Calu3 (cell line): ENCODE measurements around the gene RNPS1. TPM values are rescaled to one million over a fixed set of nuclear protein-coding genes. Genes with fewer than 3 reads are reported as not detected.

Experiments
- BruUV-seq: library from RNA; stranded (reverse); fragments of 400-500 nt; replicated peaks from 2 replicates; lab custom pipeline; 2021; lab: Mats Ljungman, UMichigan
- CTCF ChIA-PET: fragments of 300-600 bp; sonication (Branson Sonifier 250); formaldehyde crosslinking; loops from one replicate; lab custom pipeline; 2022; ENCODE audit warnings: antibody characterized with exemption; lab: Charles Lee
- DNase-seq: peaks from one replicate; pipeline ENCODE4 v3.0.0; 2022
- H3K27ac Mint-ChIP-seq: one replicate; pipeline ENCODE4 v1.8.0; 2022; ENCODE audit warnings: mixed read lengths; ENCODE audit not compliant: unreplicated experiment
- H3K27me3 Mint-ChIP-seq: one replicate; pipeline ENCODE4 v1.8.0; 2022; ENCODE audit warnings: mixed read lengths; ENCODE audit not compliant: unreplicated experiment
- H3K36me3 Mint-ChIP-seq: one replicate; pipeline ENCODE4 v1.8.0; 2022; ENCODE audit warnings: mild to moderate bottlenecking, moderate library complexity, mixed read lengths; ENCODE audit not compliant: insufficient read depth, unreplicated experiment
- H3K4me1 Mint-ChIP-seq: one replicate; pipeline ENCODE4 v1.8.0; 2022; ENCODE audit warnings: mild to moderate bottlenecking, low read depth, mixed read lengths; ENCODE audit not compliant: unreplicated experiment
- H3K4me3 Mint-ChIP-seq: one replicate; pipeline ENCODE4 v1.8.0; 2022; ENCODE audit warnings: mild to moderate bottlenecking, low read depth, moderate library complexity, mixed read lengths; ENCODE audit not compliant: unreplicated experiment
- H3K9me3 Mint-ChIP-seq: one replicate; pipeline ENCODE4 v1.8.0; 2022; ENCODE audit warnings: low read depth, mixed read lengths; ENCODE audit not compliant: unreplicated experiment
- intact Hi-C: fragments of 100-400 bp; cut with micrococcal nuclease; formaldehyde crosslinking; loops from one replicate; pipeline ENCODE4 v1.10.0; 2022; ENCODE audit not compliant: unreplicated experiment
- total RNA-seq: library from RNA; stranded (reverse); gene quantifications from 2 replicates; pipeline ENCODE4 v1.2.3, GENCODE V29; 2022
- TF ChIP-seq, protein P1 (sequence below): fragments of 200-600 bp; IDR thresholded peaks from one replicate; pipeline ENCODE4 v1.8.0; 2022; ENCODE audit warnings: antibody characterized with exemption; ENCODE audit not compliant: unreplicated experiment

RNPS1 gene
- total RNA-seq, 1 experiment from 2014 or later: 287 TPM

DNA sequence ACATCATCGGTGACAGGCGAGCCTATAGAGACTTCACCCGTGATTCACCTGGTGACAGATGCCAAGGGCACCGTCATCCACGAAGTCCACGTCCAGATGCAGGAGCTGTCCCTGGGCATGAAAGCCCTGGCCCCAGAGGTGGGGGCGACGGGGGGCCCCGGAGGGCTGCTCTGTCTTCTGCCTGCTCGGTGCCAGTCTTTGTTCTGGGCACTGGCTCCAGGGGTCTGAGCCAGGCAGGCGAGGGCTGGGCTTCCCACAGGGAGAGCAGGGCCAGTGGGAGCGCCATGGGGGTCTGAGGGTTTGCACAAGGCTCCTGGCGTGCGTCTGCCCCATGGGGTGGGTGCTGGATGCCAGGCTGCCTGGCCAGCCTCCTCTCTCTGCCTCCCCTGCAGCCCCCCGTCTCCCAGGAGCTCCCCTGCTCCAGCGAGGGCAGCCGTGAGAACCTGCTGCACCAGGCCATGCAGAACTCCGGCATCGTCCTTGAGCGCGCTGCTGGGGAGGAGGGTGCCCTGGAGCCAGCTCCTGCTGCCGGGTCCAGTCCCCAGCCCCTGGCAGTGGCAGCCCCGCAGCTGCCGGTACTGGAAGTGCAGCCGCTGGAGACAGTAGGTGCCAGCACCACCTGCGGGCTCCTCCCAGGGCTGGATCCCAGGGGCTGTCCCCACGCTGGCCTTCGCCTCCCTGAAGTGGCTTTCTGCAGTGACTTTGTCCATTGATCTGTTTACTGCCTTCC, 34.7 kb downstream of the RNPS1 start:
- H3K36me3 Mint-ChIP-seq: peaks cover 67% of the 10 kb centered on the region
- no peak overlapping the region for H3K4me3 Mint-ChIP-seq
- intact Hi-C loops: no loop called here
- TF ChIP-seq, protein P1, sequence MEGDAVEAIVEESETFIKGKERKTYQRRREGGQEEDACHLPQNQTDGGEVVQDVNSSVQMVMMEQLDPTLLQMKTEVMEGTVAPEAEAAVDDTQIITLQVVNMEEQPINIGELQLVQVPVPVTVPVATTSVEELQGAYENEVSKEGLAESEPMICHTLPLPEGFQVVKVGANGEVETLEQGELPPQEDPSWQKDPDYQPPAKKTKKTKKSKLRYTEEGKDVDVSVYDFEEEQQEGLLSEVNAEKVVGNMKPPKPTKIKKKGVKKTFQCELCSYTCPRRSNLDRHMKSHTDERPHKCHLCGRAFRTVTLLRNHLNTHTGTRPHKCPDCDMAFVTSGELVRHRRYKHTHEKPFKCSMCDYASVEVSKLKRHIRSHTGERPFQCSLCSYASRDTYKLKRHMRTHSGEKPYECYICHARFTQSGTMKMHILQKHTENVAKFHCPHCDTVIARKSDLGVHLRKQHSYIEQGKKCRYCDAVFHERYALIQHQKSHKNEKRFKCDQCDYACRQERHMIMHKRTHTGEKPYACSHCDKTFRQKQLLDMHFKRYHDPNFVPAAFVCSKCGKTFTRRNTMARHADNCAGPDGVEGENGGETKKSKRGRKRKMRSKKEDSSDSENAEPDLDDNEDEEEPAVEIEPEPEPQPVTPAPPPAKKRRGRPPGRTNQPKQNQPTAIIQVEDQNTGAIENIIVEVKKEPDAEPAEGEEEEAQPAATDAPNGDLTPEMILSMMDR: no peak
- no TSS peak for BruUV-seq
- no peaks in the 10 kb centered on the region for H3K27me3 Mint-ChIP-seq
- DNase-seq: no peak
- CTCF ChIA-PET: interaction anchor here (0.6 kb wide), 2 partner anchors 15 to 521 kb away, joined by 4 to 5 read pairs; no protein-coding TSS in a partner anchor
- H3K4me1 Mint-ChIP-seq: peaks cover 8% of the 10 kb centered on the region
- H3K27ac Mint-ChIP-seq: peak overlapping the region; percentile 61
- H3K9me3 Mint-ChIP-seq: no peaks in the 10 kb centered on the region

DNA sequence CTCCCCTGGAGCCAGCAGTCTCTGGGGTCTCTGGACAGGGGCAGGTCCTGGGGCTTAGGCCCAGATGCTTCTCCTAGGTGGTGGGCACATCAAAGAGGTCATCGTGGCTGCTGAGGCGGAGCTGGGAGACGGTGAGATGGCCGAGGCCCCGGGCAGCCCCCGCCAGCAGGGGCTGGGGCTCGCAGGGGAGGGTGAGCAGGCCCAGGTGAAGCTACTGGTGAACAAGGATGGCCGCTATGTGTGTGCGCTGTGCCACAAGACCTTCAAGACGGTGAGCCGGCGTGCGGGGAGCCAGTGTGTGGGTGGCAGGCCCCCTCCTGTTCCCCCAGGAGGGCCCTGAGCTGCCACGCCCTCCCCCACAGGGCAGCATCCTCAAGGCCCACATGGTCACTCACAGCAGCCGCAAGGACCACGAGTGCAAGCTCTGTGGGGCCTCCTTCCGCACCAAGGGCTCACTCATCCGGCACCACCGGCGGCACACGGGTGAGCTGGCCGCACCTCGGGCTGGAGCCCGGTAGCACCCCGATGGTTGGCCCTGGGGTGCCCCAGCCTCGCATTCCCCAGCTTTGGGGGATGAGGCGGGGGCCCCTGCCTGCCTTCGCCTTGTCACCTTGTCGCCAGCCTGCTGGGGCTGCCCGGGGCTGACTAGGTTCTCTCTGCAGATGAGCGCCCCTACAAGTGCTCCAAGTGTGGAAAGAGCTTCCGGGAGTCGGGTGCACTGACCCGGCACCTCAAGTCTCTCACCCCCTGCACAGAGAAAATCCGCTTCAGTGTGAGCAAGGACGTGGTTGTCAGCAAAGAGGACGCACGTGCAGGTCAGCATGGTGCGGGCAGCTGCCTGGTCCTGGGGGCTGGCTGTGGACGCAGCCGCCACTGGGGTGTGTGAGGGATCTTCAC, 35.6 kb downstream of the RNPS1 start:
- Mint-ChIP-seq H3K36me3 (peaks cover 72% of the 10 kb centered on the region), H3K4me1 (peaks cover 8% of the 10 kb centered on the region), H3K4me3 (no peak overlapping the region), H3K9me3 (no peaks in the 10 kb centered on the region), H3K27me3 (no peaks in the 10 kb centered on the region), H3K27ac (no peak overlapping the region)
- no TSS peak for BruUV-seq
- TF ChIP-seq, protein P1: no peak
- intact Hi-C loops: no loop called here
- CTCF ChIA-PET: interaction anchor here (0.6 kb wide), 1 partner anchor 522 kb away, joined by 4 read pairs; no protein-coding TSS in a partner anchor
- no peak for DNase-seq

DNA sequence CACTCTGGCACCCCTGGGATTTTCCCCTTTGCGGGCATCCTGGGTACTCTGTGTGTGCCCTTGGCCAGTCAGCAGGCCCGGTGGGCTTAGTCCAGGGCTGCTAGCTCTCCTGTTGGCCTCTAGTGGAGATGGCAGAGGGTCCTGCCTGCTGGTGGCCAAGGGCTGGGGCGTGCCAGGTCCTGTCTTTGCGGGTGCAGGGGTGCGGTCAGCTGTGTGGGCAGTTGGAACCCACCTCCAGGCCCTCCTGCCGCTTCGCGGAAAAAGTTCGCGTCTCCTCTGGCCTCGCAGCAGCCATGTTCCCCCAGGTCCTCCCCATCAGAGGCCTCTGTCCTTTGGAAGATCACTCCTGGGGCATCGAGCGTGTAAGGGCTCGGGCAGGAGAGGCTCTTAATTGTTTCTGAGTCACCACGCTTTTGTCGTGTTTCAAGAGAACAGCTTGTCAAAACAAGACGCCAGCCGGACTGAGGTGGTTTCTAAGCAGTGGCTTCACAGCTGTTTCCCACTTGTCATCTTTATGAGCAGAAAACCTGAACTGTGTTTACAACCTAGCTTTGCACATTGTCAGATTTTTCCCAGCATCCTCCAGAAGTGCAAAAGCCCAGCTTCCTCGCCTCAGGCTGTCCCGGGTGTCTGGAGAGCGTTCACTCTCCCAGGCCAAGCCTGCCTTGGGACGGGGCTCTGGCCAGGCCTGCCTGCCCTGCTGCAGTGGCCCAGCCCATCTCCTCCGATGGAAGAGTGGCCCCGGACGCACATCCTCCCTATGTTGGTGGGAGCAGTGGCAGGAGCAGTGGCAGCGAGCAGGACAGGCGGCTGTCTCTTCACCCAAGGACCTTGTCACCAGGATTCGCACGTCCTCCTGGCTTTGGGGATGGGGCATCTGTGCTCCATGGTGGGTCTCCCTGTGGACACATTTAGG, 36.7 kb downstream of the RNPS1 start:
- TF ChIP-seq, protein P1: no peak
- H3K36me3 Mint-ChIP-seq: peaks cover 76% of the 10 kb centered on the region
- no TSS peak for BruUV-seq
- H3K27me3 Mint-ChIP-seq: no peaks in the 10 kb centered on the region
- no peak for DNase-seq
- H3K4me3 Mint-ChIP-seq: no peak overlapping the region
- no peaks in the 10 kb centered on the region for H3K9me3 Mint-ChIP-seq
- peaks cover 12% of the 10 kb centered on the region for H3K4me1 Mint-ChIP-seq
- H3K27ac Mint-ChIP-seq: no peak overlapping the region
- CTCF ChIA-PET: no interaction called here
- intact Hi-C loops: no loop called here

DNA sequence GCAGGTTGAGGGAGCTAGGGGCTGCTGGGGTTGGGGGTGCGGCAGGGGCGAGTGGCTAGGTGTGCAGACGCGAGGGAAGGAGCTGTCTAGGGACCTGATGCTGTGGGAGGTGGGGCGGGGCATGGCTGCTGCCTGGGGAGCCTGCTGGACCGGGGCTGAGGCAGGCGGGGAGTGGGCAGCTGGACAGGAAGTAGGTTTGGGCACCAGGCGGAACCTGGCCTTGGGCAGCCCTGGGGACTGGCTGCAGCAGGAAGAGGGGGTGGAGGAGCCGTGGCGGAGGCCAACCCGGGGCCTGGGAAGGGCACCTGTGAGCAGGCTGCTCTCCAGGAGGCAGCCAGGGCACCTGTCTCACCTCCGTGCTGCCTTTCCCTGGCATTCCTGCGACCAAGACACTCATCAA, 37.5 kb downstream of the RNPS1 start:
- no peaks in the 10 kb centered on the region for H3K9me3 Mint-ChIP-seq
- CTCF ChIA-PET: no interaction called here
- TF ChIP-seq, protein P1: no peak
- no peak overlapping the region for H3K27ac Mint-ChIP-seq
- H3K4me1 Mint-ChIP-seq: peaks cover 13% of the 10 kb centered on the region
- no peak overlapping the region for H3K4me3 Mint-ChIP-seq
- intact Hi-C loops: no loop called here
- no peak for DNase-seq
- no peaks in the 10 kb centered on the region for H3K27me3 Mint-ChIP-seq
- peaks cover 74% of the 10 kb centered on the region for H3K36me3 Mint-ChIP-seq
- no TSS peak for BruUV-seq
